HG03139 (cell line): ENCODE measurements around the gene URB2.
"Not testable (repeated sequence)": the region's sequence is repeated elsewhere in the genome, so short reads cannot be mapped to it uniquely, and the experiment has no call there.

Source experiments
- ATAC-seq: cut with Tn5 transposase; IDR thresholded peaks from one replicate; pipeline ENCODE4 v1.9.1; 2021; ENCODE audit not compliant: unreplicated experiment

Gene URB2

DNA sequence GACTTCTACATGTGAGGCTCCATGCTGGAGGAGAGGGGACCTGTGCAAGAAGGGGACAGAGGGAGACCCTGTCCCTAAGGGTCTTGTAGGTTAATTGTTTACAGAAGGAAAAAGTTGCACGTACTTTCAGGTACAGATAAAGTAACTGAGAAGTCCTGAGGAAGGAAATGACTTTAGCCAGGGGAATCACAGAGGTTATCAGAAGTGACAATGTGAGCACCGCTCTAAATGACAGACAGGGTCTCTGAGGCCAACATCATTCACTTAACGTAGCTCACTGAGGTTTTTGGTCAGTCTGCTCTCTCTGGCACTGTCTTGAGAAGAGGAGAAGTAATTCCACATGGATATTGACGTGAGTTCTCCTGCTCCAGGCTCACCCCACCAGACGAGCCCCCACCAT lies 12.1 kb upstream of the URB2 start:
- no peak for ATAC-seq

GRCh38 chr1:229614701-229615100 lies 11.3 kb upstream of the URB2 start:
- no peak for ATAC-seq

DNA sequence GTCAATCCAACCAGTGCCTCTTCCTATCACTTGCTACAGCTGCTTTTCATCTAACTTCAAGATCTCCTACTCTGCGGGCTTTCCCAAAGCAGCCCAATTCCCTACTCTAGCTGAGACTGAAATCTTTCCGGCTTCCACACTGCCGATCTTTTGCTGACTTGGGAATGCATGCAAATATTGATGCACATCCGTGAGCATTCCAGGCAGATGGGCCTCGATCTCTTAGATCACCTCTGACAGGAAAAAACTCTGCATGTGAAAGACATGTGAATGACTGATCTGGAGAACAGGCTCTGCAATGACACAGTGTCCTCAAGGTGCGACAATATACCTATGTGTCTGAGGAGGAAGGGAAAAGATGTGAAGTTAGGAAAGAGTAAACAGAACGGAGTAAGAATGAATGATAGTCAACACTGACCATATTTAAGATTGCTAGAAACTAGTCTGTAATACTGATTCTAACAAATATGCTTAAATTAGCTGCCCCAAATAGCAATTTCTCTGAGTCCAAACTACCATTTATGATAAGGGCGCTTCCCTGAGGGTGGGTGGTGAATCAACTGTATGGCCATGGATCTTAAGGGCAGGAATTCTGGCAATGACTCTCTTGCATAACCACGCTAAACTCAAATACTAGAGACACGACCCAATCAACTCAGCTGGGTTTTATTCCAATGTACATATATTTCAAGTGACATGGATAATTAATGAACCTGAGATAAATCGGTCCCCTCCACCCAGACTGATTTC lies 8.5 kb upstream of the URB2 start:
- no peak for ATAC-seq

DNA sequence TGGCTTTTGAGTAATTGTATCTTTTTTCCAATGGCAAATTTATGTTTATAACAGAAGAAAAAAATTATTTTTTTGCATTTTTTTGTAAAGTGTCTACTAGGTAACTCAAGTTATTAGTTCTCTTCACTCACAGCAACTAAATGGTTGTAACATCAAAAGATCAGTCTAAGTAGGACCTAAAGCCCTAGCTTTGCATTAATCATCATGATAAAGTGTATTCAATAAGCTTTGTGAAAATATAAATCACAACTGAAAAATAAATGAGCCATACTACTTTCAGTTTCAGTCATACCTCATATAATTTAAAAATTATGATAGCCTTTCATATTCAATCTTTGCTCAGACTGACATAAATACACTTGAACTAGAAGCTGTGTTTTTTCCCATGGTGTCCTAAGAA lies 7.0 kb upstream of the URB2 start:
- no peak for ATAC-seq

- no peak for ATAC-seq
These were observed 6.4 kb upstream of the URB2 start for GRCh38 chr1:229619614-229620013.

- ATAC-seq, result no peak
These were observed 5.2 kb upstream of the URB2 start for GRCh38 chr1:229620876-229621275.

- no peak for ATAC-seq
These were observed 4.4 kb upstream of the URB2 start for GRCh38 chr1:229621663-229622062.

DNA sequence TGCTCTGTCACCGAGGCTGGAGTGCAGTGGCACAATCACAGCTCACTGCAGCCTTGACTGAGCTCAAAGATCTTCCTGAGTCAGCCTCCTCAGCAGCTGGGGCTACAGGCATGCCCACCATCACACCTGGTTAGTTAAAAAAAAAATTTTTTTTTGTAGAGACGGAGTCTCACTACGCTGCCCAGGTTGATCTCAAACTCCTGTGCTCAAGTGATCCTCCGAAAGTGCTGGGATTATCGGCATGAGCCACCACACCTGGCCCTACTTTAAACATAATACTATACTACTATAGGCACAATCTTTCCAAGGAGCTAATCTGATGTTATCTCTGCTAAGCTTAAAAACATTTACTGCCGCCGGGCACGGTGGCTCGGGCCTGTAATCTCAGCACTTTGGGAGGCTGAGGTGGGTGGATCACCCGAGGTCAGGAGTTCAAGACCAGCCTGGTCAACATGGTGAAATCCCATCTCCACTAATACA lies 3.4 kb upstream of the URB2 start:
- ATAC-seq, result not testable (repeated sequence)

DNA sequence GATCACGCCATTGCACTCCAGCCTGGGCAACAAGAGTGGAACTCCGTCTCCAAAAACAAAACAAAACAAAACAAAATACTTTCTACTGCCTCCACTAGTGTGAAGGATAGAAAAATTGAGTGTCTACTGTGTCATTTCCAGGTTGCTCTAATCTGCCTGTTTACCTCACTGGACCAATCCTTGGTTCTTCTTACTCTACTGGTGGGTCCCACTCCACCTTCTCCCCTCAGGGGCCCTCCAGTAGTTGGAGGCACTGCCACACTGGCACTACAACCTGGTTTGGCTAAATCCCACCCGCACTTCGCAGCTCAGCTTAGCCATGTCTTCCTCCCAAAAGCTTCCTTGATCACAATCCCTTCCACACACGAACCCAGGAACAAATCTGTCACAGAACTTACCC lies 2.8 kb upstream of the URB2 start:
- no peak for ATAC-seq

- ATAC-seq, result no peak
These were observed 2.2 kb upstream of the URB2 start for GRCh38 chr1:229623838-229624237.

GRCh38 chr1:229624521-229625070 lies 1.5 kb upstream of the URB2 start:
- no peak for ATAC-seq

DNA sequence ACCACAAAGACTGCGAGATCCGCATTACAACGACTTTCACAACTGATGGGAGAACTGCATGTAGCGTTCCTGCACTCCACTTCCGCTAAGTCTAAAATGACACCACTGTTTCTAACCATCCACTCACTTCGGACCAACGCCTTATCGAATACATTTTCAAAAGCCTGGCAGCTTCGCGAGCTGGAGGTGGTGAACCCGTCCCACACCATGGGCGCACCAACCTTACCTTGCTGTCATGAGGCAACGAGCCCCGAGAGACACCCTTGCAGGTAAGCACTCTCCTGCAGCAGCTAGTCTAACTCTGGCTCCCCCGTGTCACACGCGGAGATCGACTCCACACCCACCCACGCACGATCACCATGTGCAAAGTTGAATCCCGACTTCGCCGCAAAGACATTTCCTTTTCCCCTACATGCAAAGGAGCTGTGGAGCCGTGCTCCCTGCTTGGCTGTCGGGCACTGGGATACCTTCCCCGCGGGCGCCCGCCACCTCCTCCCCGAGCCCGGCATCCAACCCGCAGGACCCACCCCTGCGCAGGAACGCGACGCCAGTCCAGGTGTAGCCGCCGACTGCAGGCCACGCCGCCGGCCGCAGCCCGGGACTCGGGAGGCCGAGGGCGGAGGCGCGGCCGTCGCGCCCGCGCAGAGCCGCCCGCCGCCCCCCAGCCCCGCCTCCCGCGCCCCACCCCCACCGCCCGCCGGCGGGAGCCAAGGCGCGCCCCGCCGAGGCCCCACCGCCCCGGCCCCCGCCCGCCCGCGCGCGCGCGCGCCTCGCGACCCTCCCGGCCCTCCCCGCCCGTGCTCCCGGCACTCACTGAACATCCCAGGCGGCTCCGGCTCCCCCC lies 754 bp upstream of the URB2 start:
- peak; percentile 34 for ATAC-seq

GRCh38 chr1:229627003-229627402 lies 956 bp downstream of the URB2 start:
- ATAC-seq, result no peak

DNA sequence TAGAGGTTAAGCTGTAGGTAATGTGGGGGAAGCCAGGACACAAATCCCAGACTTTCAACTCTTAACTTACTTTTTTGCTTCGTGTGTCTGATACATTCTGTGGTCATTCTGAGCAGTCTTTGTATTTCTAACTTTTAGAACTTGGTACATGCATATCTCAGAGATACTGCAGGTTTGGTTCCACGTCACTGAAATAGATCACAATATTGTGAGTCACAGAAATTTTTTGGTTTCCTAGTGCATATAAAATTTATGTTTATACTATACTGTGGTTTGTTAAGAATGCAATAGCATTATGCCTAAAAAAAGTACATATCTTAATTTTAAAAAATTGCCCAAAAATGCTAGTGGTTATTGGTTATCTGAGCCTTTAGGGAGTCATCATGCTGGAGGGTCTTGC lies 3.2 kb downstream of the URB2 start:
- no peak for ATAC-seq

DNA sequence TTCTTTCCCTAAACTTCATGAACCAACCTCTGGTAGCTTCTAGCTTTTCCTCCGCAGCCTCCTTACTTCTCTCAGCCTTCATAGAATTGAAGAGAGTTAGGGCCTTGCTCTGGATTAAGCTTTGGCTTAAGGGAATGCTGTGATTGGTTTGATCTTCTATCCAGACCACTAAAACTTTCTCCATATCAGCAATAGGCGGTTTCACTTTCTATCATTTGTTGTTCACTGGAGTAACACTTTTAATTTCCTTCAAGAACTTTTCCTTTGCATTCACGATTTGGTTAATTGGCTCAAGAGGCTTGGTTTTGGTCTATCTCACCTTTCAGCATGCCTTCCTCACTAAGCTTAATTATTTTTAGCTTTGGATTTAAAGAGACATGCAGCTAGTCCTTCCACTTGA lies 5.1 kb downstream of the URB2 start:
- no peak for ATAC-seq

DNA sequence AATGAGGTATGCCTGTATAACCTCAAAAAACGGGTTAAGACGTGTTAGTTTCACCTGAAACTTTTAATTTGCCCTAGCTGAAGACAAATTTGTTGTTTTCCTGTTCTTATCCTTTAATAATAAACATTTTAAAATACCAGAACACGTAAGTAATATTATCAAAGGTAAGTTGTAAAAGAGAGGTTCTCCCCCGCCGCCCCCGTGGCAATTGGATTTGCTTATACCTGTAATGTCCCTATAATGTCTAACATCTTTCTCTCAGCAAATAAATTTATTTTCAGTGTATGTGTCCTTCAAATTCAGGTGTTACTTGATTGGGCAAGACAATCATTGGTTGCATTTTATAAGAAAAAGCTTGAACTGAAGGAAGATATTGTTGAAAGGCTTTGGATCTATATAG lies 5.9 kb downstream of the URB2 start:
- no peak for ATAC-seq

DNA sequence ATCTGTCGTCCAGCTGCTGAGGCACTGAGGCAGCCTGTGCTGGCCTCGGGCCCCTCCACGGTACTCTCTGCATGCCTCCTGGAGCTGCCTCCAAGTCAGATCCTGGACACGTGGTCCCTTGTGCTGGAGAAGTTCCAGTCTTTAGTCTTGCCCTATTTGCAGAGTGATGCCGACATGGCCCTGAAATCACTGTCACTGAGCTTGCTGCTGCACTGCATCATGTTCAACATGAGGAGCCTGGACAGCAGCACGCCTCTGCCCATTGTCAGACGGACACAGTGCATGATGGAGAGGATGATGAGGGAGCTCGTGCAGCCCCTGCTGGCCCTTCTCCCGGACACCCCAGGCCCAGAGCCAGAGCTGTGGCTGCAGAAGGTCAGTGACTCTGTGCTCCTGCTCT lies 10.0 kb downstream of the URB2 start:
- ATAC-seq, result no peak

- no peak for ATAC-seq
These were observed 11.7 kb downstream of the URB2 start for GRCh38 chr1:229637746-229638145.

GRCh38 chr1:229640455-229640854 lies 14.4 kb downstream of the URB2 start:
- no peak for ATAC-seq

GRCh38 chr1:229641306-229641705 lies 15.3 kb downstream of the URB2 start:
- no peak for ATAC-seq

DNA sequence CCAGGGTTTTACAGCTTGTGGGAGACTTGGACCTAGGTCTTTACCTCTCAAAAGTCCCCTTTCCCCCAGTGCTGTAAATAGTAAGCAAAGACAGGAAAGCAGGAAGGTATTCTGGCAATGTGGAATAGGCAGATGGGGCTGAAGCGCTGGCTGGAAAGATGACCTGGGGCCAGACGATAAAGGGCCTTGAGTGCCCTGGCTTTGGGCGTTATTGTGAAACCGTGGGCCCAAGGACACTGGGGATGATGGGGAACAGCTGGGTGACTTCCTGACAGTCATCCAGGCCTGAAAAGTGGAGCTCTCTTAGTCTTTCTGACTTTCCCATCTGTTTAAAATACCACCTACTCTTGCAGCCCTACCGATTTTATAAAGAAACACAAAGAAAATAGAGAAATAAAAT lies 16.3 kb downstream of the URB2 start:
- ATAC-seq, result no peak

- ATAC-seq, result no peak
These were observed 16.9 kb downstream of the URB2 start for GRCh38 chr1:229642970-229643369.
